ENCODE measurements around the gene BEX1.
"Not testable (repeated sequence)": the region's sequence is repeated elsewhere in the genome, so short reads cannot be mapped to it uniquely, and the experiment has no call there.

Gene BEX1

DNA sequence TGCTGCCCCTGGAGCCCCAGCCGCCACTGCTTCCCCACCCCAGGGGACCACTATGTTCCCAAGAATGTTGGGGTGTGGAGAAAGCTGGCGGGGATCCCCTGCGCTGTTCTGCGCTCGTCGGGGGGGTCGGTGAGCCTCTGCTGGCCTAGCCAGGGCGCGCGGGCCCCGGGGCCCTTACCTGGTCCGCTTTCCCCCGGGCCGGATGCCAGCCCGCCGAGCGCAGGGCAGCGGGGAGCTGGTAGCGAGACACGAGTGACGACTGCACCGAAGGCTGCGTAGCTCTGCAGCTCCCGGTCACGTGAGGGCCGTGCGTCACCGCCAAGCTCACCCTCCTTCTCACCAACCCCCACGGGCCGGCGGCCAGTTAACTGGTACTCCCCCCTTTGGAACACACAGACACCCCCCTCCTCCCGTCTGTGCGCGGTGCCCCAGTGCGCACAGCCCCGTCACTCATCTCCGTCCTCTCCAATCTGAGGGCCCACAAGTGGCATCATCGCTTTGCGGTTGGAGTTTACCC, at the start of gene BEX1:
Gene BEX1, minus strand, starts transcription at position 254 of the 517 bp plus-strand sequence. CDS start 897 bp downstream, outside the sequence.
- DNase-seq (ENCODE audit: low read depth in 2 of 2): peak in 1 of 2 donors; percentile 0

DNA sequence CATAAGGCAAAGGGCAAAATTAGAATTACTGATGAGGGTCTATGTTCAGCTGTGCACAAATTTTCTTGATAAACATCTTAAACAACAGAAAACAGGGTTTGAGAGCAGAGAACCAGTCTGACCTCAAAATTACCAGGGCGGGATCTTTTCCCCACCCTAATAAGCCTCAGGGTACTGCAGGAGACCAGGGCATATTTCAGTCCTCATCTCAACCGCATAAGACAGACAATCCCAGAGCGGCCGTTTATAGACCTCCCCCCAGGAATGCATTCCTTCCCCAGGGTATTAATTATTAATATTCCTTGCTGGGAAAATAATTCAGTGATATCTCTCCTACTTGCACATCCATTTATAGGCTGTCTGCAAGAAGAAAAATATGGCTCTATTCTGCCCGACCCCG, 45.5 kb upstream of the BEX1 start:
- DNase-seq (ENCODE audit: low read depth in 2 of 2): not testable (repeated sequence)

DNA sequence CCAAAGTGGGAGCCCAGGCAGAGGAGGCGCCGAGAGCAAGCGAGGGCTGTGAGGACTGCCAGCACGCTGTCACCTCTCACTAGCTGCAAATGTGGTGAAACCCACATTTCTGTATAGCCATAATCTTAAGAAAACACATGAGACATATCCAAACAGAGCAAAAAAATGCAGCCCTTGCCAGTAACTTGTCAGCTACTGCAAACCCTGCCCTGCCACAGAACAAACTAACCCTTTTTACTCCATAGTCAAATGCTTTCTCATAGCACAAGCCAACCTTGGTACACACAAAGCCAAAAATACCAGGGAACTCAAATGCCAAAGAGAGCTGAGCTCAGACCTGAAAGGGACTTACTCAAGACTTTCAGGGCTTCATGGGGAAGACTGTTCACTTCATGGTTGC, 43.9 kb upstream of the BEX1 start:
- no peak for DNase-seq (ENCODE audit: low read depth in 2 of 2)

DNA sequence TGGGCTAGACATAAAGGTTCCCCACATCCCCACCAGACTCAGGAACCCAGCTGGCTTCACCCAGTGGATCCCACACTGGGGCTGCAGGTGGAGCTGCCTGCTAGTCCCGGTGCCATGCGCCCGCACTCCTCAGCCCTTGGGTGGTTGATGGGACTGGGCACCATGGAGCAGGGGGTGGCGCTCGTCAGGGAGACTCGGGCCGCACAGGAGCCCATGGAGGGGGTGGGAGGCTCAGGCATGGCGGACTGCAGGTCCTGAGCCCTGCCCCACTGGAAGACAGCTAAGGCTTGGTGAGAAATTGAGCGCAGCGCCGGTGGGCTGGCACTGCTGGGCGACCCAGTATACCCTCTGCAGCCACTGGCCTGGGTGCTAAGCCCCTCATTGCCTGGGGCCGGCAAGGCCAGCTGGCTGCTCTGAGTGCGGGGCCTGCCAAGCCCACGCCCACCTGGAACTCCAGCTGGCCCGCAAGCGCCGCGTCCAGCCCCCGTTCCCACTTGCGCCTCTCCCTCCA, 43.3 kb upstream of the BEX1 start:
- DNase-seq (ENCODE audit: low read depth in 2 of 2): not testable (repeated sequence)

DNA sequence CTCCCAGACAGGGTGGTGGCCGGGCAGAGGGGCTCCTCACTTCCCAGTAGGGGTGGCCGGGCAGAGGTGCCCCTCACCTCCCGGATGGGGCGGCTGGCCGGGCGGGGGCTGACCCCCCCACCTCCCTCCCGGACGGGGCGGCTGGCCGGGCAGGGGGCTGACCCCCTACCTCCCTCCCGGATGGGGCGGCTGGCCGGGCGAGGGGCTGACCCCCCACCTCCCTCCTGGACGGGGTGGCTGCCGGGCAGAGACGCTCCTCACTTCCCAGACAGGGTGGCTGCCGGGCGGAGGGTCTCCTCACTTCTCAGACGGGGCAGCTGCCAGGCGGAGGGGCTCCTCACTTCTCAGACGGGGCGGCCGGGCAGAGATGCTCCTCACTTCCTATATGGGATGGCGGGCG, 40.4 kb upstream of the BEX1 start:
- not testable (repeated sequence) for DNase-seq (ENCODE audit: low read depth in 2 of 2)

DNA sequence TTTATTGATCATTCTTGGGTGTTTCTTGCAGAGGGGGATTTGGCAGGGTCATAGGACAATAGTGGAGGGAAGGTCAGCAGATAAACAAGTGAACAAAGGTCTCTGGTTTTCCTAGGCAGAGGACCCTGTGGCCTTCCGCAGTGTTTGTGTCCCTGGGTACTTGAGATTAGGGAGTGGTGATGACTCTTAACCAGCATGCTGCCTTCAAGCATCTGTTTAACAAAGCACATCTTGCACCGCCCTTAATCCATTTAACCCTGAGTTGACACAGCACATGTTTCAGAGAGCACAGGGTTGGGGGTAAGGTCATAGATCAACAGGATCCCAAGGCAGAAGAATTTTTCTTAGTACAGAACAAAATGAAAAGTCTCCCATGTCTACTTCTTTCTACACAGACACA, 39.9 kb upstream of the BEX1 start:
- DNase-seq (ENCODE audit: low read depth in 2 of 2): not testable (repeated sequence)

DNA sequence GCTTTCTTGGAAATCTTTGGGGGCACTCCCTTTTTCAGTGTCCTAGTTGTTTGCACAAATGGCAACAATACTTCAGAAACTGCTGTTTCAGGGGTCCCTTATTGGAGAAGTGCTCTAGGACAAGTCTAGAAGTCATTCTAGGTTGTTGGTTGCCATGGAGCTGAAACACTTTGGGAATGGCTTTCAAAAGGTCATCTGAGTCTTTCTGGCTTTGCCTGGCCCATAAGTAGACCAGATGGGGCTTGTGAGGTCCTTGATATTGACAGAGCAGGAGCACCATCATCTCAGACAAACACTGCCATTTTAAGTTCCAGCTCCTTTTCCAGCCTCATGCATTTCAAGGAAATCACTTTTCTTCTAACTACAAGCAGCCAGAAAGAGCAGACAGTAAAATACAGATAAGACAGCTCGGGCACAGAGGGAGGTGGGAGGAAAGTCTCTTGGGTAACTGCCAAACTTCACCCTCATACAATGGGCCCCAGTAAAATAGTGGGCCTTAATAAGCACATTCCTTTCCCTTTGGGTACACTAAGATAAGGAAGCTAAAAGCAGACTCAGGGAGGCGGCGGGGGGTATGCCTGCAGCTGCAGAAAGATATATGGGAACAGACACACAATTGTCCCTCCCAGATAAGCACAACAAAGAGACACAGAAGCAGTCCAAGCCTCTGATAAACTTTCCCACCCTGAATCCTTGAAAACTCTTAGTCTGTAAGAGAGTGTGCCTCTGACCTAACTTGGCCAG, 37.5 kb upstream of the BEX1 start:
- DNase-seq (ENCODE audit: low read depth in 2 of 2): no peak

DNA sequence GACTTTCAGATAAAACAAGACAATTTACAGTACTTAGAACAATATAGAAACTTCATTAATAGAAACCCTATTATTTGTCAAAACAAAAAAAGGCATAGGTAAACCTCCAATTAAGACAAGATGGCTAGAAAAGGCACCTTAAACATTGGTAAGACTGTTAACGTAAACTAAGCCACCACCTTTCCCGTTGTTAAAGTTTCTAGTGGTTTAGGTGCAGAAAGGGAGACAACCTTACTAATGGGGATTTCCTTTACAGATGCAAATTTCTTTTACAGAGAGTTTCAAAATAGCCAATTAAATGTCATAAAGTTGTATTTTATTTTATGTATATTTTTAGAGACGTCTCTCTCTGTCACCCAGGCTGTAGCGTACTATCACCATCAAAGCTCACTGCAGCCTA, 36.5 kb upstream of the BEX1 start:
- no peak for DNase-seq (ENCODE audit: low read depth in 2 of 2)

DNA sequence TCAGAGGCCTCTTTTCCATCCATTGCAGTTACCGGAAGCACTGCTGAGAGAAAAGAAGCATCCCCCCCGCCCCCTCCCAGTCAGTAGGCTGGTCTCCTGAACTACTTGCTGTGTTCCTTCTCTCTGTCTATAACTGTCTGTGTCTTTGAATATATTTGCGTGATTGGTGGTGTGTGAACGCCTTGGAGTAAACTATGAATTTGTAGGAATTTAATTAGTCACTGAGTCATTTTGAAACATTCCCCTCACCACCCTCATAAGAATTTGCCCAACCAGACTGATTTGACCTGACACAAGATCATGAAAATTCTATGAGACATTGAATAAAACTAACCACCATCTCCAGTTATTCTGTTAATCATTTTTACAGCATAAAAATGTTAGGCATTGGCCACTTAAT, 35.7 kb upstream of the BEX1 start:
- no peak for DNase-seq (ENCODE audit: low read depth in 2 of 2)

DNA sequence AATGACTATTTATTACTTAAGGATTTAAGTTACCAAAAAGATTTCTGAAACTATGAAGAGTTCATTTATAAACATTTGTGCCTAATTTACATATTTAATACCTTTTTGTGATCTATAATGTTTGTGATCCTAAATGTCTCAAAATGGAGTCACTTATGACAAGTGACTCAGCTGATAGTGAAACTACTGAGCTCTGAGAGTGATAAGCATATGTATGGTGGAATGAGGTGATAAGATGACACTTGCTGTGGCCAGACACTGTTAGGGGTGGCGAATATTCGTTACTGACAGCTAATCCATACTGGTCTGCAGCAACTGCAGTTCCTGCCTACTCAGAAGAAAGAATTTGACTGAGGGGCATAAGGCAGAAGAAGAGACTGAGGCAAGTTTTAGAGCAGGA, 34.5 kb upstream of the BEX1 start:
- DNase-seq (ENCODE audit: low read depth in 2 of 2): no peak

DNA sequence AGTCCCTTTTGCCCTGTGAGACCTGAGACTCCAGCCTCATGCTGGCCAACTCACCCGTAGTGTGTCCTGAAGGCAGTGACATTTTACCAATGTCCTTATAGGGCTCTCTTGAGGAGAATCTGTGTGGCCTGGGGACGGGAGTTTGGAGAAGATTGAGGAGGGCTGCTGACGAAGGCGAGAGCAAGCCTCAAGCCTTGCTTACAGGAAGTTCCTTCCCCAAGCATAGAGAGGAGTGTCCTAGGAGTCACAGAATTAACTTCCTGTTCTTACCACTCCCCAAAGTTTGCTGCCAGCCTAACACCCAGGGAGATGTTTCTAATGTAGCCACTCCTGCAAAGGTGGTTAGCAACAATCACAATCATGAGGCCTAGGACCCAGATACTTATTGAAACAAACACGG, 29.0 kb upstream of the BEX1 start, which contains the start of gene NXF3:
Gene NXF3, minus strand, starts transcription at position 202 of the 400 bp plus-strand sequence. Its CDS starts 120 bp downstream, at position 82.
- no peak for DNase-seq (ENCODE audit: low read depth in 2 of 2)

DNA sequence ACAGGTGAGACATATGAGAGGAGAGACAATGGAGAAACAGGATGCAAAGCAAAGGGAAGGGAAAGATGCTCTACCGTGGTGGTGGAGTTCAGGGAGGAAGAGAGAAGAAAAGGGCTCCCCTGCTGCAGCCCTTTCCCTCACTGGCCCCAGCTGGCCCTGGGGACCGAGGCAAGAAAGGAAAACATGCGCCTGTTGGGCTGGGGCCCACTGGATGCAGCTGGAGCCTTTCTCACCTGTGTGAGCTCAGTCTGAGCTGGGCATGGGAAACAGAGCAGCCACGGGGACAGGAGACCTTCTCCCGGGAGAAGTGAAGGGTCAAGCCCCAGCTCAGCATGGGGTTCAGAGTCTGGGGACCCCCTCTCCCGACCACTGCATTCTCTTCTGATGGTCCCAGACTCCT, 17.1 kb upstream of the BEX1 start:
- DNase-seq (ENCODE audit: low read depth in 2 of 2): no peak

DNA sequence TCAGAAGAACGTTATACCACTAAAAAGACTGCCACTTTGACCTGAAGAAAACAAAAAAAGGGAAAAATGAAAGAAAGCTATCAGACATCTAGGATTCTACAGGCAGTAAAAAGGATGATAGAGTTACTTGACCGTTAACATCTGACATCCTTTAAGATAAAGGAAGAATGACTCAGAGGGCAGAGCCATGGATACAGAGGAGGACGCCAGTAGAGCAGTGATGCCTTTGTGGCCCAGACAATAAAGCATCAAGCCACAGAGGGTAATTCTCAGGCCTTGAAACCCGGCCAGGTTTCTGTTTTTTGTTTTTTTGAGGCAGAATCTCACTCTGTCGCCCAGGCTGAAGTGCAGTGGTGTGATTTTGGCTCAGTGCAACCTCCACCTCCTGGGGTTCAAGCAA, 9.5 kb upstream of the BEX1 start:
- no peak for DNase-seq (ENCODE audit: low read depth in 2 of 2)

DNA sequence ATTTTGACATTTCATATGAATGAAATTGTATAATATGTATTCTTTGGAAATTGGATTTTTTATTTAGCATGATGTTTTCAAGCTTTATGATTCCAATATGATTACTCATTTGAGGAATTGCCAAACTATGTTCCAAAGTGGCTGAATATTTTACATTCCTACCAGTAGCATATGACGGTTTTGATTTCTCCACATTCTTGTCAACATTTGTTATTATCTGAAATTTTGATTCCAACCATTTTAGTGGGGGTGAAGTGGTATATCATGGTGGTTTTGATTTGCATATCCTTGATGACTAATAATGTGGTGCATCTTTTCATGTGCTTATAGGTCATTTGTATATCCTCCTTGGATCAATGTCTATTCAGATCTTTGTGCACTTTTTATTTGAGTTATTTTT, 2.6 kb upstream of the BEX1 start:
- DNase-seq (ENCODE audit: low read depth in 2 of 2): no peak

DNA sequence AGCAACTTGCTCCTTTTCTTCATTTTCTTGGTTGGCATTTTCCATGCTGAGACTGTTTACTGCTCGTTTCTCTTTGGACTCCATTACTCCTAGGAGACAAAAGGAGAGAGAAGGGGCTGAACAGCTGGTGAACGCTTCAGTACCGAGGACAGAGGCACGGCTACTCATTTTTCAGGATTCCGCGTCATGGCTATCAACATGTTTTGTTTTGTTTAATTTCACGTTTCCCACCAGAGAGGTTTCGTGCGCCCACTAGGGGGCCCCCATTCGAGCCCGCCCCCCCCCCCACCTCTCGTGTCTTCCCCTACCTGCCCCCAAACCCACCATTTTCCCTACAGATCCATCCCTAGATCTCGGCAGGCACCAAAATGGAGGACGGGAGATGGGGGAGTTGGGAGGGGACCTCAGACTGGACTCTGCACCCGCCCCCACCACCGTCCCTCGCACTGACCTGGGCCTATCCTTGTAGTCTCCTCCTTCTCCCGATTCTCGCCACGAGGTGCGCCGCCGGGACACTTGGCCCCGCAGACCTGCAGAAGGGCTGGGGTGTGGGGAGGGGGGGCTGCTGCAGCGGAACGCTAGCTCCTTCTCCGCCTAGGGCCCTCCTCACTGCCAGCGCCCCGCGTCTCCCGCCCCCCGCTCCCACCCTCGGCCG, 653 bp downstream of the BEX1 start:
- no peak for DNase-seq (ENCODE audit: low read depth in 2 of 2)

DNA sequence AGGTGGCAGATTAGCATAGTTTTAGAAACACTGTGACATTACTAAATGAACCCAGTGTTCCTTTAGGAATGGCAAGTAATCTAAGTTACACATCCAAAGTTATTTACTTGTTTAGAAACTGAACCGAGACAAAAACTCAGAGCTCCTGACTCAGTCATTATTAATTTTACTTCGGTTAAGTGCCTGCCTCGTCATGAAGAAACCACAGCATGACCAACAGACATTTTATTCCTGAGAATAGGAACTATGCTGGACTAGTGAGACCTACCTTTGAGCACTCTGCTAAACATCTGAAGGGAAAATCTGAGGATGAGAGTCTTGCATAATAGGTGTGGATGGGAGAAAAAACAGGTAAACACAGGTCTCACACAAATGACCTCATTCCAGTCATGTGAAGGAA, 2.5 kb downstream of the BEX1 start:
- DNase-seq (ENCODE audit: low read depth in 2 of 2): no peak

DNA sequence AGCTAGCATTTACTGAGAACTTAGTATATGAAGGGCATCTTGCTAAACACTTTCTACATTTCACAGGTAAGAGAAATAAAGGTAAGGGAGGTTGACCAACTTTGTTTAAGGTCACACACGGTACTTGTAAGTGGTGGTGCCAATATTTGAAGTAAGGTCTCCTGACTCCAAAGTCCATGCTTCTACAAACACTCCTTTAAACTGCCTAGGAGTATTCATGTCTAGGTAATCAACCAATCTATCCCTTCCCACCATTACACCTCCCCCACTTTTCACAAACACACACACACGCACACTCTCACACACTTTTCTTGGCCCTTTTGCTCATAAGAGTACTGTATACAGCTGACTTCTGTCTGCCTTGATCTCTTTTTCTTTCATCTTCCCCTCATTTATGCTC, 7.1 kb downstream of the BEX1 start:
- DNase-seq (ENCODE audit: low read depth in 2 of 2): no peak

DNA sequence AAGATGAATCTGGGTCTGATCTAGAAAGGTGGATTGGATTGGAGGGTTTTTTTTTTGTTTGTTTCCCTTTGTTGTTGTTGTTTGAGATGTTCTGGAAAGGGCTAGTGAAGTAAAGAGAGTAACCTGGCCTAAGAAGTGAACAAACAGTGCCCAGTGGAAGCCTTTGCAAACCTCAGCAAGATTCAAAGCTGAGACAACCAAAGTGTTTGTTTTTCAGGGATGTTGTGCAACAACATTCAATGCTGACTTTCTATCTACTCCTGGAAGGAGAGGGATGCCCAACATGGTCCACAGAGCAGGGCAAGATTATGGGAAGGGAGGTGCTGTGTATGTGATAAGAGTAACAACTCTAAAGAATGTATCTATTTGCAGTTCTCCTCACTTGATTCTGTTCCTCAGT, 11.3 kb downstream of the BEX1 start:
- no peak for DNase-seq (ENCODE audit: low read depth in 2 of 2)

DNA sequence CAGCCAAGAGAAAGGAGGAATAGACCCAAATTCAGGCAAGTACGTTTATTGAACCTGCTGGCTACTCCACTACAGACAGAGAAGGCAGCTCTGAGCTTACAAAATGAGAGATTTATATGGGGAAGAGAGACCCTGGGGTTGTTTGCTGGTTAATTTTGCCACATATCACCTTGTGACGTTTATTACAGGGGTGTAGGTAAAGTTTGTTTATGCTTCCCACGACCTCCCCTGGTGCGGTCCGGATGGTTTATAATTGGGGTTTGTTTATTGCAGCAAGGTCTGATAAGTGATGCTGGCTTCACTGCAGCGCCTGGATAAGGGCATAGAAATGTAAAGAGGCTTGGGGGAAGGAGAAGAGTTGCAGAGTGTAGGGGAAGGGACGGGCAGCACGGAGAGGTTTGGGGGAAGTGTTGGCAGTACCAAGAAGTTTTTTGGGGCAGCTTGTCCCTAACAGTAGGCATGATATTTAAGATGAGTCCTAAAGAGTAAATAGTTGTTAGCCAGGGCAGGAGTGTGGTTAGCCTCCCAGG, 12.6 kb downstream of the BEX1 start:
- DNase-seq (ENCODE audit: low read depth in 2 of 2): no peak

DNA sequence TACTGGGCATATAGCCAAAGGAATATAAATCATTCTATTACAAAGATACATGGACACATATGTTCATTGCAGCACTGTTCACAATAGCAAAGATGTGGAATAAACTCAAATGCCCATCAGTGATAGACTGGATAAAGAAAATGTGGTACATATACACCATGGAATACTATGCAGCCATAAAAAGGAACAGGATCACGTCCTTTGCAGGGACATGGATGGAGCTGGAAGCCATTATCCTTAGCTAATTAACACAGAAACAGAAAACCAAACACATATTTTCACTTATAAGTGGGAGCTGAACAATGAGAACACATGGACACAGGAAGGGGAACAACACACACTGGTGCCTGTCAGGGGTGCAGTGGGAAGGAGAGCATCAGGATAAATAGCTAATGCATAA, 30.6 kb downstream of the BEX1 start:
- not testable (repeated sequence) for DNase-seq (ENCODE audit: low read depth in 2 of 2)

DNA sequence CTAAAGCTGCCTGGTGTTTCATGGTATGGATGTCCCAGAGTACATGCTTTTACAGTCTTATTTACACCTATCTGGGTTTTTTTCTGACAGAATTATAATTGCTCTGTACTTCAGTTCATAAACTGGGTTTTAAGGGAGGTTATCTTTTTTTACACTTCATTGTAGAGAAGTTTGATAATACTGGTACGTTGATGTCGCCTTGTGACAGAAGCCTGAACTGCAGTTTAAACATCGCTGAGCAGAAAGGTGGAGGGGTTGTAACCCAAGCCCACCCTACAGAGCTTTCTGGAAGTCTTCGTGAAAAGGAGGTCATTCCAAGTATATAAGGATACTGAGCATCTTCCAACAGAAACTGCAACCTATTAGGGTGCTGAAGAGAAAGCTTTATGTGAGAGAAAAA, 46.4 kb downstream of the BEX1 start:
- no peak for DNase-seq (ENCODE audit: low read depth in 2 of 2)

DNA sequence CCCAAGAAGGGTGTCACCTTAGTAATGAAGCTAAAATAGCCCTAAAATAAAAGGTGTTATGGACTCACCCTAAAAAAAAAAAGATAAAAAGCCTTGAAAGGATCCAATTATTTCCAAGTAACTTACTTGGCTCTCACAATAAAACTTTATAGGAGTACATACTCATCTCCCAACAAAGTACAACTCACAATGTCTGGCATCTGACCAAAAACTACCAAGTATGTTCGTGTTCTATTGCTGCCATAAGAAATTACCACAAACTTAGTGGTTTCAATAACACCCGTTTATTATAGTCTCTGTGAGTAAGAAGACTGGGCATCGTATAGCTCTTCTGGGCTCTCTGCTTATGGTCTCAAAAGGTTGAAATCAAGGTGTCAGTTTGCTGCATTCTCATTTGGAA, 51.0 kb downstream of the BEX1 start:
- no peak for DNase-seq (ENCODE audit: low read depth in 2 of 2)

Data from stimulated activated CD8-positive, alpha-beta memory T cell treated with anti-CD3 and anti-CD28 coated beads, Interleukin-15, amount 100 ng/mL, for 48 hours (primary cell).